ENCODE data around the gene GGCX. TPM values are rescaled to one million over a fixed set of nuclear protein-coding genes. Genes with fewer than 3 reads are reported as not detected.

The GGCX gene
- total RNA-seq, 2 experiments from 2014 or later, result 26.0 to 26.7 TPM

DNA sequence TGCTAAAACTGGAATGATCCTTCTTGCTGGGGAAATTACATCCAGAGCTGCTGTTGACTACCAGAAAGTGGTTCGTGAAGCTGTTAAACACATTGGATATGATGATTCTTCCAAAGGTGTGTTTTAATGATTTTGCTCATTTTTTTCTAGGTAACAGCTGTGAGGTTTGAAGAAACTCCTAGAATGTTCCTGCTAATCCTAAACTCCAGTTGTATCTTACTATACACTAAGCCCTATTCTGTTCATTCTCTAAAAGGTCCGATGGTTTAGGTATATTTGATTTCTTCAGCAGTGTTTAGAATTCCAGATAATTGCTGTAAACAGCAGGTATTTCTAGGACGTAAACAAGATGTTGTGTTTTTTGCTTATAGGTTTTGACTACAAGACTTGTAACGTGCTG is 20.0 kb downstream of the GGCX start:
- peak overlapping the region; percentile 84 for H3K27ac Mint-ChIP-seq

DNA sequence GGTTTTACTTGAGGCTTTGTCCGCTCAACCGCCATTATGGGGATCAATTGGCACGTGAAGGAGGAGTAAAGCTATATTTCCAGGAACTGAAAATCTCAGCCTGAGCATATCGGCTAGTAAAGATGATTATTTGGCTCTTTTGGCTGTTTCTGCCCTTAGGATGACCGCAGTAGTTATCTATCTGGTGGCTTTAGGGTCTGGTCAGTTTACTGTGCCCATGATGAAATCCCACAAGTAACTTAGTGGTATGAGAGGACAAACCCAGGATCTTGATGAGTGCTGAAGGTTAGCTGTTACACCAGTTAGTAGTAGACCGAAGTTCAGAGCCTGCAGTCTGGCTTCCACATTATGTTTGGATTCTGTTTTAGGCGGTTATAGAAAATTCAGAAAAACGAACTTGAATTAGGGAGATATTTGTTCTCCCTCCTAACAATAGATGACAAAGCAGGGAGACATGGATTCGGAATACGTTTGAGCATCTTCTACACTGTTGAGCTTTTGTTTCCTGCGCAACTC is 21.1 kb downstream of the GGCX start:
- CTCF ChIA-PET, result interaction anchor here (0.6 to 22.1 kb wide), 8 partner anchors 11 to 135 kb away, joined by 3 to 458 read pairs (median 4); partner anchors contain the start of genes RNF181 and SH2D6
- H3K27me3 Mint-ChIP-seq, result no peaks in the 10 kb centered on the region

More for the DNA sequence above, 20.0 kb downstream of the GGCX start:
- Mint-ChIP-seq H3K4me1 (peaks cover 50% of the 10 kb centered on the region), H3K4me3 (peak overlapping the region; percentile 96), H3K36me3 (peaks cover 59% of the 10 kb centered on the region), H3K27me3 (no peaks in the 10 kb centered on the region), H3K9me3 (ENCODE audit: low read depth) (no peaks in the 10 kb centered on the region)
- CTCF ChIA-PET, result interaction anchor here (0.6 to 22.1 kb wide), 4 partner anchors 10 to 242 kb away, joined by 3 to 458 read pairs (median 41); partner anchors contain the start of gene SH2D6
- ATAC-seq, result no peak
- no peak for DNase-seq

DNA sequence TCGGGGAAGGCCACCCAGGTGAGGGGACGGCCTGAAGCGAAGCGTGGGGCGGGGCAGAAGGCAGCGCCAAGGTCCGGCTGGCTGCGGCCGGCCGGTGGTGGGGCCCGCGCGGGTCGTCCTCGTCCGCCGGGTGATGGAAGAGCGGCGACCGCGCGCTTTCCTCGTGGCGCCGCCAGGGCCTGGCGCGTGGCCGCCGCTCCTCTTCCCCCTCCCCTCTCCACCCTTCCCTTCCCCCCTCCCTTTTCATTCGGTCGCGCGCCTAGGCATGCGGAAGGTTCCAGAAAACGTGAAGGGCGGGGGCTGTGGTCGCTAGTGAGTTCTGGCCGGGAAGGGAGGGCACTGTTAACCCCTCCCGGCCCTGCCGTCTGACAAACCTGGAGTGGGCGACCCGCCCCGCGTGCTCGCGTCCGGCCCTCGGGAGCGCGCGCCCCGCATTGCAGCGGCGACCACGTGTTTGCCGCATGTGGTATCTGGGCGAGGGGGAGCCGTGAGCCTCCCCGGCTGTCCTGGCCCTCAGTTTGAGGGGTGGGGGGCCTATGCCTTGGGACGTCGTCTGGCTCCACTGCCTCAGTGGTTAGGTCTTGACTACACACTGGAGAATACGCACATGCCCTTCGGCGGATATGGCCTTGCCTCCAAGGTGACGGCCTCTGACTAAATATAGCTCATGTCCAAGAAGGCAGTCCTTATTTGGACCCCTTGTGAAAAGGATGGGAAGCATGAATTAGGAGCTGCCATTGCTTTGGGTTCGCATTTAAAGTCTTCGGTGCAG is 21.7 kb downstream of the GGCX start:
- ATAC-seq, result peak; percentile 50
- Mint-ChIP-seq H3K27me3 (no peaks in the 10 kb centered on the region), H3K36me3 (peaks cover 48% of the 10 kb centered on the region), H3K9me3 (ENCODE audit: low read depth) (no peaks in the 10 kb centered on the region), H3K27ac (peak overlapping the region; percentile 97), H3K4me3 (peak overlapping the region; percentile 96), H3K4me1 (peaks cover 49% of the 10 kb centered on the region)
- CTCF ChIA-PET, result interaction anchor here (0.6 to 22.1 kb wide), 9 partner anchors 12 to 148 kb away, joined by 3 to 458 read pairs (median 4); partner anchors contain the start of genes RNF181 and SH2D6
- DNase-seq, result peak; percentile 86

More for the DNA sequence above, 21.1 kb downstream of the GGCX start:
- peaks cover 53% of the 10 kb centered on the region for H3K36me3 Mint-ChIP-seq
- ATAC-seq, result no peak
- H3K4me1 Mint-ChIP-seq, result peaks cover 51% of the 10 kb centered on the region
- H3K9me3 Mint-ChIP-seq (ENCODE audit: low read depth), result no peaks in the 10 kb centered on the region
- DNase-seq, result no peak
- H3K27ac Mint-ChIP-seq, result peak overlapping the region; percentile 84
- peak overlapping the region; percentile 96 for H3K4me3 Mint-ChIP-seq

DNA sequence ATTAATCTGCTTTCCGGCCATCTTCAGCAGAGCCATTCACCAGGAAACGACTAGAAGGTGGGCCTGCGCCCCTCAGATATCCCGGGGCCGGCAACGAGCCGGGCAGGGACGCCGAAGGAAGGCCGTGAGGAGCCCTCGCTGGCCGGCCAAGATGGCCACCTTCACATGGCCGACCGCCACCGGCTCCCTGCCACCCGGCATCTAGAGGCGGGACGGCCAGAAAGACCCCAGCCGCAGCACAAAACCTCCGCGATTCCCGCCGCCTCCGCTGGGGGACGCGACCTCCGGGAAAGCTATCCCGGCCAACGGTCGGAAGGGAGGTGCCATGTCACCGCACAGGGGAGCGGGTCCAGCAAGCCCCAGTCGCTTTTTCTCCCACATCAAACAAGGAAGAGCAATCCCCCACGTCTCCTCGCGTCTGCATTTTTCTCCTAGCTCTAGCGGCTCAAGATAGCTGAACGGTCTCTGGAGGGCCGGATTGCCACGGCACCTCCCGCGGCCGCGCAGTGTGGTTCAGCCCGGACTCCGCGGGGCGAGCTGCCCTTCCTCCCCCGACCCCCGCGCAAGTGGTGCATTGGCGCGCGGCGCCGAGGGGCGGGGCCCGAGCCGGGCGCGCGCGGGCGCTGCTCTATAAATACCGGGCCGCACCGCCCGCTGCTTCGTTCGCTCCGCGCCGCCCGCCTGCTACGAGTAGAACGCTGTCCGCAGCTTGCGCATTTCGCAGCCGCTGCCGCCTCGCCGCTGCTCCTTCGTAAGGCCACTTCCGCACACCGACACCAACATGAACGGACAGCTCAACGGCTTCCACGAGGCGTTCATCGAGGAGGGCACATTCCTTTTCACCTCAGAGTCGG is 22.6 kb downstream of the GGCX start, which contains the start of gene MAT2A:
MAT2A (plus strand) TSS at position 662 of the 854 bp plus-strand sequence; CDS start at position 782, 120 bp downstream.
- peak within 1 kb of the TSS; percentile 96 for H3K4me3 Mint-ChIP-seq
- peaks cover 43% of the 10 kb centered on the region for H3K4me1 Mint-ChIP-seq
- H3K27ac Mint-ChIP-seq, result peak within 1 kb of the TSS; percentile 97
- peak; percentile 90 for DNase-seq
- H3K36me3 Mint-ChIP-seq, result peaks cover 41% of the 10 kb centered on the region
- H3K27me3 Mint-ChIP-seq, result no peaks in the 10 kb centered on the region
- H3K9me3 Mint-ChIP-seq (ENCODE audit: low read depth), result no peaks in the 10 kb centered on the region
- ATAC-seq, result peak; percentile 79
- CTCF ChIA-PET, result interaction anchor here (0.6 to 22.1 kb wide), 6 partner anchors 13 to 147 kb away, joined by 3 to 458 read pairs (median 7); partner anchors contain the start of gene SH2D6

DNA sequence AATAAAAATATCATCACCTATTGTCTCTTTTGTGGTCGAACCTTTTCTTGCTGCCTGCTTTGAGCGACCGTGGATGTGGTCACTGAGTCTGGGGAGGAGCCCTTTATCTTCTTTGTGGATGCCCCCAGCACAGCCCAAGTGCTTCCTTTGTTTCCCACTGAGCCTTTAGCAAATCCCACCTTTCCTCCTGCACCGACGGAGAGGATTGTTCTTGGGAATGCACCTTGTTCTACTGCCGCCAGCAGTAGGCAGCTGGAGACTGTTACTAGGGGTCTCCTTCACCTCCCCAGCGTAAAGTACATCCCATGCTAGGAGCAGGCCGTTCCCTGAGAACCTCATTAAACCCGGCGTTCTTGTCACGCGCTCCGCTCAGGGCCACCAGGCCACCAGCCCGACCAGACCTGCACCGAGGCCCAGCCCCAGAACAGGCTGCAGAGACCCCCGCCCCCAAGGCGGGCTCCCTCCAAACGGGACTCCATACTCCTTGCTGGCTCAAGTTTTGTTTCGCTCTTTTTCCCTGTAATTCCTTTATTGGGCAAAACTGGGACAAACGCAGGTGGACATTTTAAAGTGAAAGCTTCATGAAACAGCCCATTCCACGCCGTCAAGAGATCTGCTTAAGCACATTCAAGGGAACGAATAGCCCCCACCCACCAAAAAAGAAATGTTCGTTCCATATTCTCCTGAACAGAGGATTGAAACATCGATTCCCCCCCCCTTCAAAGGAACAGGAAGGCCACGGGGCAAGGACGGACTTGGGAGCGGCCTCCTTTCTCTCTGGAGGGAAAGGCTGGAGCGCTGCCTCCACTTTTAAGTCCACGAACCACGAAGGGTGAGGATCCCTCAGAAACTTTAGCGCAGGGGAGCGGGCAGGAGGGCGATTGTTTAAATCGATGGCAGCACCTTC is 23.4 kb downstream of the GGCX start:
- H3K4me3 Mint-ChIP-seq, result peak overlapping the region; percentile 96
- peaks cover 35% of the 10 kb centered on the region for H3K36me3 Mint-ChIP-seq
- H3K4me1 Mint-ChIP-seq, result peaks cover 38% of the 10 kb centered on the region
- H3K9me3 Mint-ChIP-seq (ENCODE audit: low read depth), result no peaks in the 10 kb centered on the region
- no peaks in the 10 kb centered on the region for H3K27me3 Mint-ChIP-seq
- DNase-seq, result peak; percentile 71
- H3K27ac Mint-ChIP-seq, result peak overlapping the region; percentile 97
- no peak for ATAC-seq
- CTCF ChIA-PET, result interaction anchor here (1.0 to 22.1 kb wide), 4 partner anchors 14 to 146 kb away, joined by 3 to 458 read pairs (median 44); partner anchors contain the start of gene SH2D6

DNA sequence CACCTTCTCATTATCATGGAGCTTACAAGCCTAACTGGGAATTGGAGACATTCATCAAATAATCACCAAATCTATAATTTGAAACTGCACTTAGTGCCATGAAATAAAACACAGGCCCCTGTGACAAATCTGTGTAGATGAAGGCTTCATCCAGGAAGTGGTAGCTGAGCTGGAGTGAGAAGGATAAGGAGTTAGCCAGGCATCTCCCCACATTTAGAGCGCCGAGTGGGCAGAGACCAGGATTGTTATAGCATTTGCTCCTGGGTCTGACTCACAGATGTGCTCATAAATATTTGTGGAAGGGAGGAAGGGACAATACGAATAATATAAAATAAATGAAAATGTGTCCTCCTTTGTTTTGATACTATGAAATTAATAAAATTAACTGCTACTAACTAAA is 24.8 kb downstream of the GGCX start:
- H3K27ac Mint-ChIP-seq, result no peak overlapping the region
- peaks cover 21% of the 10 kb centered on the region for H3K36me3 Mint-ChIP-seq
- no peaks in the 10 kb centered on the region for H3K9me3 Mint-ChIP-seq (ENCODE audit: low read depth)
- peaks cover 25% of the 10 kb centered on the region for H3K4me1 Mint-ChIP-seq
- H3K27me3 Mint-ChIP-seq, result no peaks in the 10 kb centered on the region
- CTCF ChIA-PET, result interaction anchor here (0.9 to 22.1 kb wide), 3 partner anchors 15 to 107 kb away, joined by 4 to 458 read pairs (median 79); partner anchors contain the start of gene SH2D6
- ATAC-seq (no peak), DNase-seq (no peak)
- no peak overlapping the region for H3K4me3 Mint-ChIP-seq

DNA sequence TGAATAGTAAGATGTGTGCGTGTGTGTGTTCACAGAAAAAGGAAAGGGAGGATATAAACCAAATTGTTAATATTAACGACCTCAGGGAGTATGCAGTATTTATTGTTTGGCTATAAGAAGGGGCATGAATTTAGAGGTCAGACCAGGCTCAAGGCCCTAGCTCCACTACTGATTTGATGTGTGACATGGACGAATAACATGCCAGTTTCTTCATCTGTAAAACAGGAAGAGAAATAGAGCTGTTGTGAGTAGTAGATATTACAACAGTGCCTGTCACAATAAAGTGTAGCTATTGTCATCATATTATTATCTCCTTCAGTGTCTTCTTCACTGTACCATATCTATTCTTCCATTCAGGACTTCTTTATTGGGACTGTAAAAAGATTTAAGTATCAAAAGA is 26.4 kb downstream of the GGCX start:
- CTCF ChIA-PET, result interaction anchor here (1.2 to 1.3 kb wide), 2 partner anchors 17 to 114 kb away, joined by 3 to 5 read pairs; no protein-coding TSS in a partner anchor
- peaks cover 4% of the 10 kb centered on the region for H3K27me3 Mint-ChIP-seq
- DNase-seq (no peak), ATAC-seq (no peak)
- H3K36me3 Mint-ChIP-seq, result peaks cover 5% of the 10 kb centered on the region
- no peak overlapping the region for H3K4me3 Mint-ChIP-seq
- no peaks in the 10 kb centered on the region for H3K9me3 Mint-ChIP-seq (ENCODE audit: low read depth)
- H3K27ac Mint-ChIP-seq, result no peak overlapping the region
- peaks cover 13% of the 10 kb centered on the region for H3K4me1 Mint-ChIP-seq

DNA sequence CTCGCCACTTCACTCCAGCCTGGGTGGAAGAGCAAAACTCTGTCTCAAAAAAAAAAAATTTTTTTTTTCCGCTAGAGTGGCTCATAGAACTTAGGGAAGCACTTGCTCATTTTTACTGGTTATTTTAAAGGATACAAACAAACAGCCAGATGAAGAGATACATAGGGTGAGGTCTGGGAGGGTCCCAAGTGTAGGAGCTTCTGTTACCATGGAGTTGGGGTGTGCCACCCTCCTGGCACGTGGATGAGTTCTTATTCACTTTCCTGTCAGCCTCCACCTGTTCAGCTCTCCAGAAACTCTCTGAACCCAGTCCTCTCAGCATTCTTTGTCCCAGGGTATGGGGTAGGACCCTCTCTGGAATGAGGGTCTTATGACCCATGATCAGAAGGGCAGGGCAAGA is 27.2 kb downstream of the GGCX start:
- H3K4me3 Mint-ChIP-seq, result no peak overlapping the region
- peaks cover 1% of the 10 kb centered on the region for H3K36me3 Mint-ChIP-seq
- H3K27ac Mint-ChIP-seq, result no peak overlapping the region
- DNase-seq (no peak), ATAC-seq (no peak)
- peaks cover 7% of the 10 kb centered on the region for H3K27me3 Mint-ChIP-seq
- CTCF ChIA-PET, result interaction anchor here (1.3 kb wide), 1 partner anchor 113 kb away, joined by 5 read pairs; no protein-coding TSS in a partner anchor
- no peaks in the 10 kb centered on the region for H3K9me3 Mint-ChIP-seq (ENCODE audit: low read depth)
- H3K4me1 Mint-ChIP-seq, result peaks cover 13% of the 10 kb centered on the region

DNA sequence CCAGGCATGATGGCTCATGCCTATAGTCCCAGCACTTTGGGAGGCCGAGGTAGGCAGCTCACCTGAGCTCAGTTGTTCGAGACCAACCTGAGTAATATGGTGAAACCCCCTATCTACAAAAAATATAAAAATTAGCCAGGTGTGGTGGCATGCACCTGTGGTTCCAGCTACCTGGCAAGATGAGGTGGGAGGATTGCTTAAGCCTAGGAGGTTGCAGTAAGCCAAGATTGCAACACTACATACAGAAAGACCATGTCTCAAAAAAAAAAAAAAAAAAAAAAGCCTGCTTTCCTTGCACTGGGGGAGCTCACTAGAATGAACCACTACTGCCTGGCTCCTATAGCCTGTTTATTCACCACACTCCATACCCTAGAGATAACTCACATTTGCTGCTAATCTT is 29.7 kb downstream of the GGCX start:
- no peak for ATAC-seq
- peaks cover 4% of the 10 kb centered on the region for H3K4me1 Mint-ChIP-seq
- CTCF ChIA-PET, result interaction anchor here (0.6 kb wide), 1 partner anchor 1163 kb away, joined by 3 read pairs; no protein-coding TSS in a partner anchor
- no peak for DNase-seq
- peaks cover 26% of the 10 kb centered on the region for H3K27me3 Mint-ChIP-seq
- H3K27ac Mint-ChIP-seq, result no peak overlapping the region
- no peaks in the 10 kb centered on the region for H3K36me3 Mint-ChIP-seq
- H3K9me3 Mint-ChIP-seq (ENCODE audit: low read depth), result no peaks in the 10 kb centered on the region
- no peak overlapping the region for H3K4me3 Mint-ChIP-seq

DNA sequence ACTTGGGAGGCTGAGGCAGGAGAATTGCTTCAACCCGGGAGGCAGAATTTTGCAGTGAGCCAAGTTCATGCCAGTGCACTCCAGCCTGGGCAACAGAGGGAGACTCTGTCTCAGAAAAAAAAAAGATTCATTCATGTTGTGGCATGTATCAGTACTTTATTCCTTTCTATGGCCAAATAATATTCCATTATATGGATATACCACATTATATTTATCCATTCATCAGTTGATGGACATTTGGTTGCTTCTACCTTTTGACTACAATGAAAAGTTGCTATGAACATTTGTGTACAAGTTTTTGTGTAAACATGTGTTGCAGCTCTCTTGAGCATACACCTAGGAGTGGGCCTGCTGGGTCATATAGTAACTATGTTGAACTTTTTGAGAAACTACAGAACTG is 31.5 kb downstream of the GGCX start:
- Mint-ChIP-seq H3K27ac (no peak overlapping the region), H3K36me3 (no peaks in the 10 kb centered on the region), H3K4me1 (no peaks in the 10 kb centered on the region), H3K27me3 (peaks cover 29% of the 10 kb centered on the region), H3K4me3 (no peak overlapping the region), H3K9me3 (ENCODE audit: low read depth) (no peaks in the 10 kb centered on the region)
- DNase-seq (no peak), ATAC-seq (no peak)
- CTCF ChIA-PET, result no interaction called here

DNA sequence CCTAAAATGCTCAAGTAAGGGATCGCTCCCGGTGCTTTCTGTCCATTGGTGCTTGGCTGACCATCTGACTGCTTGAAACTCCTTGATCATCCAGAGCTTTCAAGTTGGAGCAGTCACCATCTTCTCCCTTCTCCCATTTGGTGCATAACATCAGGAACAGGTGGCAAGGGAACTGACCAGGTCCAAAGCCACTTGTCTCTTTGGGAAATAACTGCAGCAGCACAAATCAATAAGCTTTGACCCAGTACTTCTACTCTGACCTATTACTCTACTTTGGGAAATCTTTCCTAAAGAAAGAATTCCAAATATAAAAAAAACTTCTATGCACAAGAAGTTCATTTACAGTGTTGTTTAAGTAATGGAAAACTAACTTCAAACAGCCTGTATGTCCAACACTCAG is 32.9 kb downstream of the GGCX start:
- no peak for ATAC-seq
- H3K27me3 Mint-ChIP-seq, result peaks cover 29% of the 10 kb centered on the region
- no peak for DNase-seq
- no peak overlapping the region for H3K27ac Mint-ChIP-seq
- H3K9me3 Mint-ChIP-seq (ENCODE audit: low read depth), result no peaks in the 10 kb centered on the region
- no peak overlapping the region for H3K4me3 Mint-ChIP-seq
- no peaks in the 10 kb centered on the region for H3K36me3 Mint-ChIP-seq
- CTCF ChIA-PET, result no interaction called here
- H3K4me1 Mint-ChIP-seq, result no peaks in the 10 kb centered on the region

DNA sequence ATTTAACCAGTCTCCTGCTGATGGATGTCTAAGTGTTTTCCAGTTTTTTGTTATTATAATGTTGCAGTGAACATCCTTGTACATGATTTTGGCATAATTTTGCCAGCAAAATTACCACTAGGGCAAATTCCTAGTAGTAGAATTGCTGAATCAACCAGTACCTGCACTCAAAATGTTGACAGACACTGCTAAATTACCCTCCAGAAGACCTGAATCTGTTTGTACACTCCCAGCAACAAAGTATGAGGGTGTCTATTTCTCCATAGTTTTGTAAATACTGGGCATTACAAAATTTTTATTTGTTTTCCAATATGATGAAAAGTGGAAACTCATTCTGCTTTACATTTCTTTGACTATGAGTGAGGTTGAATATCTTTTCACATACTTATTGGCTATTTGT is 33.5 kb downstream of the GGCX start:
- Mint-ChIP-seq H3K27me3 (peaks cover 33% of the 10 kb centered on the region), H3K36me3 (no peaks in the 10 kb centered on the region), H3K9me3 (ENCODE audit: low read depth) (no peaks in the 10 kb centered on the region), H3K4me1 (no peaks in the 10 kb centered on the region), H3K4me3 (no peak overlapping the region), H3K27ac (no peak overlapping the region)
- ATAC-seq (no peak), DNase-seq (no peak)
- CTCF ChIA-PET, result no interaction called here
